HCT116 (cell line): Measurements from ENCODE around the gene TBL1X. TPM values are rescaled to one million over a fixed set of nuclear protein-coding genes. Genes with fewer than 3 reads are reported as not detected.

Experiments
- ATAC-seq: fragments of 200-7000 bp; cut with Tn5 transposase; 2 replicates; pipeline ENCODE4 v1.9.1; 2020; ENCODE audit warnings: mild to moderate bottlenecking, moderate library complexity
- BruUV-seq: library from RNA; stranded (reverse); fragments of 400-500 nt; replicated peaks from 2 replicates; lab custom pipeline; 2021; lab: Mats Ljungman, UMichigan
- CTCF ChIA-PET: fragments of 300-600 bp; sonication (Branson Sonifier 250); formaldehyde crosslinking; loops from one replicate; lab custom pipeline; 2021; ENCODE audit warnings: antibody characterized with exemption; lab: Charles Lee
- POLR2A ChIA-PET: fragments of 300-600, 350-600 bp; sonication (Branson Sonifier 250); formaldehyde crosslinking; loops from one replicate; lab custom pipeline; 2021; ENCODE audit warnings: antibody characterized with exemption; lab: Charles Lee
- RAD21 ChIA-PET, 2 experiments: fragments of 300-600 bp; sonication (Branson Sonifier 250); formaldehyde crosslinking; loops; one replicate each; lab custom pipeline; 2023; ENCODE audit warnings: low total read pairs in 2 of 2; ENCODE audit not compliant: uncharacterized antibody in 2 of 2, unreplicated experiment in 2 of 2, low non-redundant PET in 1 of 2; lab: Charles Lee
- DNase-seq: peaks from one replicate; pipeline ENCODE4 v3.0.0-alpha.2; 2010; ENCODE audit warnings: low read depth, low spot score
- H2AFZ ChIP-seq: fragments of 200-600 bp; shearing (Covaris generic), sonication (generic); 2 replicates; pipeline ENCODE4 v1.6.1; 2017; ENCODE audit warnings: low read depth, mixed run types, mixed read lengths, antibody characterized with exemption, low read length; ENCODE audit not compliant: poor library complexity, severe bottlenecking
- H3K27ac ChIP-seq: 2 replicates; pipeline ENCODE4 v1.5.1; 2012; ENCODE audit warnings: low read depth, low read length
- H3K27me3 ChIP-seq: fragments of 200-600 bp; sonication (generic); 2 replicates; pipeline ENCODE4 v1.6.1; 2016; ENCODE audit warnings: mixed run types, low read length, mixed read lengths; ENCODE audit not compliant: insufficient read depth
- H3K36me3 ChIP-seq, 2 experiments: fragments of 200-500 bp in 1 of 2; fragments of 200-600 bp in 1 of 2; sonication (Bioruptor generic) in 1 of 2; sonication (generic) in 1 of 2; 2 replicates each; pipeline versions ENCODE4 v1.5.1 to v1.6.1; 2014 to 2016; ENCODE audit warnings: low read length in 2 of 2, inconsistent platforms in 1 of 2, mixed read lengths in 1 of 2, mixed run types in 1 of 2; ENCODE audit not compliant: insufficient read depth in 2 of 2, control insufficient read depth in 1 of 2
- H3K4me1 ChIP-seq, 2 experiments: fragments of 200-600 bp in 1 of 2; sonication (generic) in 1 of 2; 2 replicates each; pipeline versions ENCODE4 v1.5.1 to v1.6.1; 2012 to 2017; ENCODE audit warnings: low read length in 2 of 2, inconsistent platforms in 1 of 2, mild to moderate bottlenecking in 1 of 2, mixed read lengths in 1 of 2, mixed run types in 1 of 2, moderate library complexity in 1 of 2; ENCODE audit not compliant: insufficient read depth in 2 of 2, control insufficient read depth in 1 of 2
- H3K4me2 ChIP-seq: fragments of 200-600 bp; sonication (generic); 2 replicates; pipeline ENCODE4 v1.6.1; 2017; ENCODE audit warnings: mixed run types, low read length, mixed read lengths
- H3K4me3 ChIP-seq, 2 experiments: fragments of 200-600 bp in 1 of 2; sonication (generic) in 1 of 2; replicated peaks in 1 of 2; 2 replicates each; pipeline ENCODE4 v1.5.1; 2011 to 2016; ENCODE audit warnings: low read length in 2 of 2, control low read depth in 1 of 2, low read depth in 1 of 2, mild to moderate bottlenecking in 1 of 2, mixed read lengths in 1 of 2, mixed run types in 1 of 2
- H3K79me2 ChIP-seq: fragments of 200-600 bp; sonication (generic); 2 replicates; pipeline ENCODE4 v1.6.1; 2017; ENCODE audit warnings: mild to moderate bottlenecking, mixed run types, low read length, moderate library complexity, mixed read lengths; ENCODE audit not compliant: insufficient read depth
- H3K9ac ChIP-seq: fragments of 200-600 bp; sonication (generic); 2 replicates; pipeline ENCODE4 v1.6.1; 2016; ENCODE audit warnings: low read length, mixed read lengths
- H3K9me2 ChIP-seq: fragments of 200-600 bp; sonication (generic), shearing (Covaris generic); 2 replicates; pipeline ENCODE4 v1.6.1; 2017; ENCODE audit warnings: mixed run types, mild to moderate bottlenecking, moderate library complexity; ENCODE audit not compliant: insufficient read depth
- H3K9me3 ChIP-seq, 2 experiments: fragments of 200-500 bp in 1 of 2; fragments of 200-600 bp in 1 of 2; sonication (Bioruptor generic) in 1 of 2; sonication (generic) in 1 of 2; 2 replicates each; pipeline ENCODE4 v1.6.1; 2014 to 2017; ENCODE audit warnings: low read length in 2 of 2, mixed read lengths in 2 of 2, inconsistent platforms in 1 of 2, low read depth in 1 of 2, mild to moderate bottlenecking in 1 of 2, mixed run types in 1 of 2, moderate library complexity in 1 of 2; ENCODE audit not compliant: control insufficient read depth in 1 of 2, insufficient read depth in 1 of 2
- H4K20me1 ChIP-seq: fragments of 200-600 bp; sonication (generic), shearing (Covaris generic); 2 replicates; pipeline ENCODE4 v1.6.1; 2017; ENCODE audit warnings: mixed run types, mild to moderate bottlenecking, moderate library complexity; ENCODE audit not compliant: insufficient read depth
- ATF3 ChIP-seq: IDR thresholded peaks from 2 replicates; pipeline ENCODE4 v1.6.1; 2012
- CBX3 ChIP-seq: IDR thresholded peaks from 2 replicates; pipeline ENCODE4 v1.6.1; 2012; ENCODE audit warnings: low read depth
- CEBPB ChIP-seq: IDR thresholded peaks from 2 replicates; pipeline ENCODE4 v1.6.1; 2012; ENCODE audit warnings: low read depth
- EZH2 ChIP-seq: fragments of 200-600 bp; sonication (generic); IDR thresholded peaks from 2 replicates; pipeline ENCODE4 v1.6.1; 2017; ENCODE audit warnings: antibody characterized with exemption, mixed run types
- EZH2phosphoT487 ChIP-seq: fragments of 200-600 bp; IDR thresholded peaks from 2 replicates; pipeline ENCODE4 v1.6.1; 2018; ENCODE audit warnings: antibody characterized with exemption, borderline replicate concordance
- JUND ChIP-seq: IDR thresholded peaks from 2 replicates; pipeline ENCODE4 v1.6.1; 2012
- MAX ChIP-seq: IDR thresholded peaks from 2 replicates; pipeline ENCODE4 v1.6.1; 2012
- POLR2A ChIP-seq: IDR thresholded peaks from 2 replicates; pipeline ENCODE4 v1.7.0; 2011; ENCODE audit warnings: borderline replicate concordance; ENCODE audit not compliant: insufficient read depth, insufficient read length; ENCODE audit errors: extremely low read depth
- POLR2AphosphoS5 ChIP-seq: IDR thresholded peaks from 2 replicates; pipeline ENCODE4 v1.6.1; 2011; ENCODE audit warnings: mild to moderate bottlenecking, low read depth, low read length, moderate library complexity
- SRF ChIP-seq: IDR thresholded peaks from 2 replicates; pipeline ENCODE4 v1.6.1; 2012; ENCODE audit warnings: low read depth
- YY1 ChIP-seq: IDR thresholded peaks from 2 replicates; pipeline ENCODE4 v1.6.1; 2011; ENCODE audit warnings: low read length, low read depth, moderate library complexity, mild to moderate bottlenecking; ENCODE audit not compliant: insufficient replicate concordance; ENCODE audit errors: extremely low read depth
- ZBTB33 ChIP-seq: IDR thresholded peaks from 2 replicates; pipeline ENCODE4 v1.6.1; 2011; ENCODE audit warnings: mild to moderate bottlenecking, low read length, moderate library complexity; ENCODE audit not compliant: insufficient replicate concordance; ENCODE audit errors: extremely low read depth
- ZNF274 ChIP-seq: fragments of 200-500 bp; sonication (Bioruptor generic); IDR thresholded peaks from 2 replicates; pipeline ENCODE4 v1.6.1; 2014; ENCODE audit warnings: mild to moderate bottlenecking, low read depth, low read length, inconsistent platforms
- intact Hi-C: fragments of 100-400 bp; cut with micrococcal nuclease; formaldehyde crosslinking; loops from 2 replicates; pipeline ENCODE4 v1.10.0; 2022
- total RNA-seq: library from RNA; stranded (reverse); gene quantifications from one replicate; pipeline ENCODE4 v1.2.1, GENCODE V29; 2021; ENCODE audit not compliant: unreplicated experiment

The TBL1X gene
- total RNA-seq, 1 experiment from 2014 or later: 37.8 TPM

- no peak overlapping the region for H3K4me2 ChIP-seq
- POLR2A ChIA-PET: no interaction called here
- RAD21 ChIA-PET: no interaction called here
- ATAC-seq: no peak
- H3K9ac ChIP-seq: no peak overlapping the region
- no peaks in the 10 kb centered on the region for H3K79me2 ChIP-seq
- H4K20me1 ChIP-seq: no peaks in the 10 kb centered on the region
- TF ChIP-seq MAX: no peak
- intact Hi-C loops: no loop called here
- no peaks in the 10 kb centered on the region for H3K9me2 ChIP-seq
- no peak overlapping the region for H3K4me3 ChIP-seq
- no TSS peak for BruUV-seq
- H2AFZ ChIP-seq: no peak overlapping the region
- H3K4me1 ChIP-seq: no peaks in the 10 kb centered on the region
- CTCF ChIA-PET: no interaction called here
- no peak overlapping the region for H3K27ac ChIP-seq
- H3K27me3 ChIP-seq: no peaks in the 10 kb centered on the region
- H3K36me3 ChIP-seq: no peaks in the 10 kb centered on the region
- no peaks in the 10 kb centered on the region for H3K9me3 ChIP-seq
- DNase-seq: no peak
These were observed 182.6 kb downstream of the TBL1X start for GRCh38 chrX:9647431-9647830.

GRCh38 chrX:9650091-9650490, 185.2 kb downstream of the TBL1X start:
- ChIA-PET RAD21 (no interaction called here), CTCF (no interaction called here), POLR2A (no interaction called here)
- TF ChIP-seq JUND (no peak), ZNF274 (no peak), EZH2phosphoT487 (no peak), YY1 (no peak), ZBTB33 (no peak), MAX (no peak), CBX3 (no peak), POLR2AphosphoS5 (no peak), ATF3 (no peak), CEBPB (no peak), SRF (no peak), EZH2 (no peak), POLR2A (no peak)
- H3K27ac ChIP-seq: no peak overlapping the region
- no peaks in the 10 kb centered on the region for H4K20me1 ChIP-seq
- H3K79me2 ChIP-seq: no peaks in the 10 kb centered on the region
- no peaks in the 10 kb centered on the region for H3K9me2 ChIP-seq
- H3K9me3 ChIP-seq: no peaks in the 10 kb centered on the region
- no peaks in the 10 kb centered on the region for H3K36me3 ChIP-seq
- no peak overlapping the region for H3K9ac ChIP-seq
- no peak for DNase-seq
- no TSS peak for BruUV-seq
- H3K27me3 ChIP-seq: no peaks in the 10 kb centered on the region
- intact Hi-C loops: no loop called here
- H3K4me1 ChIP-seq: no peaks in the 10 kb centered on the region
- H3K4me2 ChIP-seq: no peak overlapping the region
- no peak overlapping the region for H3K4me3 ChIP-seq
- ATAC-seq: no peak
- H2AFZ ChIP-seq: no peak overlapping the region
